Ishikawa (cell line): Measurements from ENCODE around the gene MEGF11.

Experiments used
- CEBPB ChIP-seq: IDR thresholded peaks from 2 replicates; pipeline ENCODE4 v1.6.1; 2012
- CREB1 ChIP-seq: IDR thresholded peaks from 2 replicates; pipeline ENCODE4 v1.6.1; 2012; ENCODE audit warnings: low read depth
- EGR1 ChIP-seq: IDR thresholded peaks from 2 replicates; pipeline ENCODE4 v1.6.1; 2012
- EP300 ChIP-seq: IDR thresholded peaks from 2 replicates; pipeline ENCODE4 v1.6.1; 2012; ENCODE audit warnings: borderline replicate concordance
- FOXM1 ChIP-seq: IDR thresholded peaks from 2 replicates; pipeline ENCODE4 v1.6.1; 2012; ENCODE audit warnings: low read depth, borderline replicate concordance
- NFIC ChIP-seq: IDR thresholded peaks from 2 replicates; pipeline ENCODE4 v1.6.1; 2012
- RAD21 ChIP-seq: IDR thresholded peaks from 2 replicates; pipeline ENCODE4 v1.6.1; 2012; ENCODE audit warnings: low read depth
- TAF1 ChIP-seq: IDR thresholded peaks from 2 replicates; pipeline ENCODE4 v1.6.1; 2012; ENCODE audit warnings: low read depth, mild to moderate bottlenecking
- TCF12 ChIP-seq: IDR thresholded peaks from 2 replicates; pipeline ENCODE4 v1.6.1; 2012; ENCODE audit warnings: low read depth
- TEAD4 ChIP-seq: IDR thresholded peaks from 2 replicates; pipeline ENCODE4 v1.6.1; 2012
- USF1 ChIP-seq: IDR thresholded peaks from 2 replicates; pipeline ENCODE4 v1.6.1; 2012
- YY1 ChIP-seq: IDR thresholded peaks from 2 replicates; pipeline ENCODE4 v1.6.1; 2012; ENCODE audit warnings: low read depth
- ZBTB7A ChIP-seq: IDR thresholded peaks from 2 replicates; pipeline ENCODE4 v1.6.1; 2012; ENCODE audit warnings: low read depth
- TF ChIP-seq, protein P1 (sequence below): IDR thresholded peaks from 2 replicates; pipeline ENCODE4 v1.6.1; 2012; ENCODE audit warnings: low read depth, mild to moderate bottlenecking
- TF ChIP-seq, protein P2 (sequence below): IDR thresholded peaks from 2 replicates; pipeline ENCODE4 v1.6.1; 2012

The MEGF11 gene

GRCh38 chr15:66253418-66254088 lies at the start of gene MEGF11:
MEGF11 (minus strand) TSS chr15:66253750; CDS start chr15:66128403, 125,347 bp downstream.
- no peak for TF ChIP-seq FOXM1
- no peak for TF ChIP-seq CEBPB
- no peak for TF ChIP-seq YY1
- TF ChIP-seq, protein P1, sequence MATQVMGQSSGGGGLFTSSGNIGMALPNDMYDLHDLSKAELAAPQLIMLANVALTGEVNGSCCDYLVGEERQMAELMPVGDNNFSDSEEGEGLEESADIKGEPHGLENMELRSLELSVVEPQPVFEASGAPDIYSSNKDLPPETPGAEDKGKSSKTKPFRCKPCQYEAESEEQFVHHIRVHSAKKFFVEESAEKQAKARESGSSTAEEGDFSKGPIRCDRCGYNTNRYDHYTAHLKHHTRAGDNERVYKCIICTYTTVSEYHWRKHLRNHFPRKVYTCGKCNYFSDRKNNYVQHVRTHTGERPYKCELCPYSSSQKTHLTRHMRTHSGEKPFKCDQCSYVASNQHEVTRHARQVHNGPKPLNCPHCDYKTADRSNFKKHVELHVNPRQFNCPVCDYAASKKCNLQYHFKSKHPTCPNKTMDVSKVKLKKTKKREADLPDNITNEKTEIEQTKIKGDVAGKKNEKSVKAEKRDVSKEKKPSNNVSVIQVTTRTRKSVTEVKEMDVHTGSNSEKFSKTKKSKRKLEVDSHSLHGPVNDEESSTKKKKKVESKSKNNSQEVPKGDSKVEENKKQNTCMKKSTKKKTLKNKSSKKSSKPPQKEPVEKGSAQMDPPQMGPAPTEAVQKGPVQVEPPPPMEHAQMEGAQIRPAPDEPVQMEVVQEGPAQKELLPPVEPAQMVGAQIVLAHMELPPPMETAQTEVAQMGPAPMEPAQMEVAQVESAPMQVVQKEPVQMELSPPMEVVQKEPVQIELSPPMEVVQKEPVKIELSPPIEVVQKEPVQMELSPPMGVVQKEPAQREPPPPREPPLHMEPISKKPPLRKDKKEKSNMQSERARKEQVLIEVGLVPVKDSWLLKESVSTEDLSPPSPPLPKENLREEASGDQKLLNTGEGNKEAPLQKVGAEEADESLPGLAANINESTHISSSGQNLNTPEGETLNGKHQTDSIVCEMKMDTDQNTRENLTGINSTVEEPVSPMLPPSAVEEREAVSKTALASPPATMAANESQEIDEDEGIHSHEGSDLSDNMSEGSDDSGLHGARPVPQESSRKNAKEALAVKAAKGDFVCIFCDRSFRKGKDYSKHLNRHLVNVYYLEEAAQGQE, result no peak
- TF ChIP-seq NFIC, result no peak
- TF ChIP-seq CREB1, result no peak
- TF ChIP-seq ZBTB7A, result no peak; the same call in 1 of the 2 replicates
- TF ChIP-seq TEAD4, result no peak

DNA sequence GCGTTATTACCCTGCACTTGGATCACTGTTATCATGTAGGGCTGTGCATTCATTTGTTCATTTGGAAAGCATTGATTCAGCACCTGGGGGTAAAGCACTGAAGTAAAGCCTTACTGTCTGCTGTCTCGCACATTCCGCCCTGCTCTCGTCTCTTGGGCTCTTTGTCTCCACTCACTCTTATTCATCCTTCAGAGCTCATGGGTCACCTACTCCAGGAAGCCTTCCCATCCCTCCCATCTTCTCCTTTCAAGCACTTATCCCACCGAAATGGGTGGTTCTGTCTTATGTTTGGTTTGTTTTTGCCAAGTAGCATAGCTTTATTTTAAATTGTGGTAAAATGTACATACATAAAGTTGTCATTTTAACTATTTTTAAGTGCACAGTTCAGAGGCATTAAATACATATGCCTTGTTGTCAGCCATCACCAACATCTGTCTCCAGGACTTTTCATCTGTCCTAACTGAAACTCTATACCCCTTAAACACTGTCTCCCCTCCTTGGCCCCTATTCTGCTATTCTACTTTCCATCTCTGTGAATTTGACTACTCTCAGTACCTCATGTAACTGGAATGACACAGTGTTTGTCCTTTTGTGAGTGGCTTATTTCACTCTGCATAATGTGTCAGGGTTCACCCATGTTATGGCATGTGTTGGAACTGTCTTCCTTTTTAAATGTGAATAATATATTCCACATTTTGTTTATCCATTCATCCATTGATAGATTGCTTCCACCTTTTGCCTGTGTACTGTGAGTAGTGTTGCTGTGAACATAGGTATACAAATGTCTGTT lies 49.1 kb upstream of the MEGF11 start:
- TF ChIP-seq, protein P1, result no peak
- no peak for TF ChIP-seq ZBTB7A
- no peak for TF ChIP-seq TEAD4
- no peak for TF ChIP-seq YY1
- TF ChIP-seq EGR1, result no peak

DNA sequence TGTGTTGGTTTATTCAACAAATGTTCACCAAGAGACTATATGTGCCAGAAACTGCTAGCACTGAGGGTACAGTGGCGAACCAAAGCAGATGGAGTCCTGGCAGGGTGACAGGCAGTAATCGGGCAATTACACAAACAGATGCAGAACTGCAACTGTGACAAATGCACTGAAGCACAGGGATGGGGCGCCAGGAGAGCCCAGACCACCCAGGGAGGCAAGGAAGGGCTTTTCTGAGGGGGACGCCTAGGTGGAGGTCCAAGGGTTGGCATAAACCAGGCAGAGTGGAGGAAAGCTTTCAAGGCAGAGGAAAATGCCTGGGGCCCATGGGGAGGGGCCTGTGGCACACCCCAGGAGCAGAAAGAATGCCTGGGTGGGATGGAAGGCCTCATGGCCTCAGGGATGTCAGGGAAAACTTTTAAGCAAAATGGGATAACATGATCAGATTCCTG lies 45.3 kb upstream of the MEGF11 start:
- no peak for TF ChIP-seq ZBTB7A
- TF ChIP-seq TEAD4, result no peak
- TF ChIP-seq YY1, result no peak
- TF ChIP-seq TAF1, result no peak
- TF ChIP-seq NFIC, result no peak
- no peak for TF ChIP-seq TCF12
- TF ChIP-seq, protein P2, sequence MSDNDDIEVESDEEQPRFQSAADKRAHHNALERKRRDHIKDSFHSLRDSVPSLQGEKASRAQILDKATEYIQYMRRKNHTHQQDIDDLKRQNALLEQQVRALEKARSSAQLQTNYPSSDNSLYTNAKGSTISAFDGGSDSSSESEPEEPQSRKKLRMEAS, result no peak
- no peak for TF ChIP-seq CEBPB
- no peak for TF ChIP-seq RAD21
- no peak for TF ChIP-seq FOXM1
- no peak for TF ChIP-seq USF1
- TF ChIP-seq, protein P1, result no peak
- no peak for TF ChIP-seq EGR1
- no peak for TF ChIP-seq CREB1
- TF ChIP-seq EP300, result no peak

DNA sequence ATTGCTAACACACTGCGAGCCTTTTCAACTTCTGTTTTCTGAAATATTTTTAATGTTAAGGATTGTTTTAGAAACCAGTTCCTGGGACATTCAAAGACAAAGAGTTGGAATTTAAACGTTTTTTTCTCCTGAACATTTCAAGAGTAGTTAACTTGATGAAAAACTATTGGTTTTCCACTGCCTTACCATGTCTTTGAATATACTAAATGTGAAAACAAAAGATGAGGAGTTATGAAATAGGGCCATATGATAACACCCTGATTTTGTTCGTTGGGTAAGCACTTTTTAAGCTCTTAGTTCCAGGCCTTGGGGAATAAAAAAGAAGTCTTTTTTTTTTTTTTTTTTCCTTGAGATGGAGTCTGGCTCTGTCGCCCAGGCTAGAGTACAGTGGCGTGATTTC lies 42.6 kb upstream of the MEGF11 start:
- TF ChIP-seq FOXM1 (no peak), TEAD4 (no peak), USF1 (no peak), EGR1 (no peak), TCF12 (no peak), ZBTB7A (no peak), EP300 (no peak), CREB1 (no peak), TAF1 (no peak), YY1 (no peak), CEBPB (no peak), NFIC (no peak)
- TF ChIP-seq, protein P1, result no peak
- TF ChIP-seq, protein P2, result no peak
